ENCODE measurements around the gene GIMAP6.
"Not testable (repeated sequence)": the region's sequence is repeated elsewhere in the genome, so short reads cannot be mapped to it uniquely, and the experiment has no call there.

Gene GIMAP6

GRCh38 chr7:150621376-150621775 is 10.8 kb downstream of the GIMAP6 start:
- no peak for DNase-seq
- TF ChIP-seq POLR2A (IDR thresholded peaks at IDR 0.05; ENCODE audit: low read length) (no peak), GATA1 (IDR thresholded peaks at IDR 0.05; ENCODE audit: low read depth, low read length) (no peak)

- DNase-seq = no peak
Measured at GRCh38 chr7:150620617-150621371, 11.4 kb downstream of the GIMAP6 start.

GRCh38 chr7:150620061-150620460 is 12.1 kb downstream of the GIMAP6 start:
- no peak for DNase-seq
- TF ChIP-seq POLR2A (IDR thresholded peaks at IDR 0.05; ENCODE audit: low read length) (no peak), GATA1 (IDR thresholded peaks at IDR 0.05; ENCODE audit: low read depth, low read length) (no peak)

More at GRCh38 chr7:150620617-150621371, 11.4 kb downstream of the GIMAP6 start:
- TF ChIP-seq POLR2A (IDR thresholded peaks at IDR 0.05; ENCODE audit: low read length) = no peak
- TF ChIP-seq GATA1 (IDR thresholded peaks at IDR 0.05; ENCODE audit: low read depth, low read length) = no peak

DNA sequence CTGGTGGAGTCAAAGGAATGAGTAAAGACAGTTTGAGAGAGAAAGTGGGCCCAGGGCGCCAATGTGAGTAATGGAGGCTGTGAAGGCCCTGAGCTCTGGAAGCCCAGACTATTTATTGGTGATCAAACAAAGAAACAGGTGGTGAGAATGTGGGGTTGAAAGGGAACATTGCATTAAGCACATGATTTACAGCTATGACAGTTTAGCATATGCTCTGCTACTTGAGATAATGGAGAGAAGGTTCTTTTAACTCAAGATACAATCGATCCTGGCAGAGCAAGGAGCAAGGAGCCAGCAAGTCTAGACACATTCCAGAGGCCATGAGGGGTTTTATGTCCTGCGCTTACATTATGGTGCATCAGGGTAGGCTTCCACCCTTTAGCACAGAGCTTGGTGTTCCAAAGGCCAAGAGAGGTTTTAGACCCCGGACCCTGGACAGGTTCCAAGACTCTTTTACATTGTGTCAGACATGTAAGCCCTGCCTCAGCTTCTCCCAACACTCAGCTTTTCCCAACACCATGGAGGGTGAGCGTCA is 16.9 kb downstream of the GIMAP6 start:
- DNase-seq = not testable (repeated sequence)

DNA sequence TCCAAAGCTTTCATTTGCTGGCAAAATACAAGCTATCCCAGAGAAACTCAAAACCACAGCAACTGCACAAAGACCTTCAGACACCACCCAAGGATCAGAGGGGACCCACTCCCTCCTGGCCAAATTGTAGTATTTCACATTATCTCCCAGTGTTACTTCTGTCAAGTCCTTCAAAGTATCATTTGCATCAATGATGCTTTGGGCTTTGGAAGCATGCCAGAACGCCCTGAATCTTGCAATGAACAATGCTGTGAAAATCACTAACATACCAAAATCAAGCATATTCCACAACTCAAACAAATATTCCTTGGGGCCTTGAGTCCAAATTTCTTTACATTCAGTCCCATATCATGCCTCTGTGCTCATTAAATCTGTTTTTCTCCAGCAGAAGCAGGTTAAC is 17.8 kb downstream of the GIMAP6 start:
- not testable (repeated sequence) for DNase-seq

GRCh38 chr7:150613880-150614279 is 18.3 kb downstream of the GIMAP6 start:
- TF ChIP-seq GATA1 (IDR thresholded peaks at IDR 0.05; ENCODE audit: low read depth, low read length) (no peak), POLR2A (IDR thresholded peaks at IDR 0.05; ENCODE audit: low read length) (no peak)
- no peak for DNase-seq

GRCh38 chr7:150612925-150613324 is 19.3 kb downstream of the GIMAP6 start:
- TF ChIP-seq GATA1 (IDR thresholded peaks at IDR 0.05; ENCODE audit: low read depth, low read length) (no peak), POLR2A (IDR thresholded peaks at IDR 0.05; ENCODE audit: low read length) (no peak)
- DNase-seq = no peak

GRCh38 chr7:150610233-150610632 is 22.0 kb downstream of the GIMAP6 start:
- TF ChIP-seq POLR2A (IDR thresholded peaks at IDR 0.05; ENCODE audit: low read length) = no peak
- no peak for TF ChIP-seq GATA1 (IDR thresholded peaks at IDR 0.05; ENCODE audit: low read depth, low read length)
- DNase-seq = no peak

- DNase-seq = not testable (repeated sequence)
Measured at GRCh38 chr7:150603600-150603999, 28.6 kb downstream of the GIMAP6 start.

GRCh38 chr7:150595361-150595760 is 36.8 kb downstream of the GIMAP6 start:
- no peak for DNase-seq

GRCh38 chr7:150594805-150595204 is 37.4 kb downstream of the GIMAP6 start:
- no peak for DNase-seq
- no peak for TF ChIP-seq GATA1 (IDR thresholded peaks at IDR 0.05; ENCODE audit: low read depth, low read length)
- no peak for TF ChIP-seq POLR2A (IDR thresholded peaks at IDR 0.05; ENCODE audit: low read length)

More at GRCh38 chr7:150595361-150595760, 36.8 kb downstream of the GIMAP6 start:
- TF ChIP-seq GATA1 (IDR thresholded peaks at IDR 0.05; ENCODE audit: low read depth, low read length) (no peak), POLR2A (IDR thresholded peaks at IDR 0.05; ENCODE audit: low read length) (no peak)

- TF ChIP-seq GATA1 (IDR thresholded peaks at IDR 0.05; ENCODE audit: low read depth, low read length) = no peak
- no peak for TF ChIP-seq POLR2A (IDR thresholded peaks at IDR 0.05; ENCODE audit: low read length)
Measured at GRCh38 chr7:150587551-150587950, 44.6 kb downstream of the GIMAP6 start.

GRCh38 chr7:150586785-150587152 is 45.4 kb downstream of the GIMAP6 start:
- no peak for DNase-seq
- no peak for TF ChIP-seq GATA1 (IDR thresholded peaks at IDR 0.05; ENCODE audit: low read depth, low read length)
- TF ChIP-seq POLR2A (IDR thresholded peaks at IDR 0.05; ENCODE audit: low read length) = no peak

More at GRCh38 chr7:150587551-150587950, 44.6 kb downstream of the GIMAP6 start:
- DNase-seq = no peak

- no peak for DNase-seq
- no peak for TF ChIP-seq POLR2A (IDR thresholded peaks at IDR 0.05; ENCODE audit: low read length)
- TF ChIP-seq GATA1 (IDR thresholded peaks at IDR 0.05; ENCODE audit: low read depth, low read length) = no peak
Measured at GRCh38 chr7:150586068-150586784, 46.0 kb downstream of the GIMAP6 start.

GRCh38 chr7:150585199-150585598 is 47.0 kb downstream of the GIMAP6 start:
- TF ChIP-seq POLR2A (IDR thresholded peaks at IDR 0.05; ENCODE audit: low read length) (no peak), GATA1 (IDR thresholded peaks at IDR 0.05; ENCODE audit: low read depth, low read length) (no peak)
- no peak for DNase-seq

All from erythroblast (primary cell).